Measurements from ENCODE around the gene DAP3.

DNA sequence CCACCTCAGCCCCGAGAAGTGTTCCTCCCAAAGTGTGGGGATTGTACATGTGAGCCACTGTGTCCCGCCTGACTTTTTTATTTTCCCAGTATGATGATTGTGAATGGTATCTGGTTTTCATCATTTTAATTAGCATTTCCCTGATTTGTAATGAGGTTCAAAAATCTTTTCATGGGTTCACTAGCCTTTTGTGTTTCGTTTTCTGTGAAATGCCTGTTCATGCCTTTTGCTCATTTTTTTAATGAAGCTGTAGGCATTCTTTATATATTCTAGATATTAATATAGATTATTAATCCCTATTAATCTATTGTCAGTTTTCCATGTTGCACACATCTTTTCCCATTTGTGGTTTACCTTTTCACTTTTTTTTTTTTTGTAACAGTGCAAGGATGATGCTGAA lies 20.5 kb downstream of the DAP3 start:
- no peak for TF ChIP-seq CHD2 (IDR thresholded peaks at IDR 0.05; ENCODE audit: borderline replicate concordance, low read depth, low read length)
- TF ChIP-seq, protein P1, sequence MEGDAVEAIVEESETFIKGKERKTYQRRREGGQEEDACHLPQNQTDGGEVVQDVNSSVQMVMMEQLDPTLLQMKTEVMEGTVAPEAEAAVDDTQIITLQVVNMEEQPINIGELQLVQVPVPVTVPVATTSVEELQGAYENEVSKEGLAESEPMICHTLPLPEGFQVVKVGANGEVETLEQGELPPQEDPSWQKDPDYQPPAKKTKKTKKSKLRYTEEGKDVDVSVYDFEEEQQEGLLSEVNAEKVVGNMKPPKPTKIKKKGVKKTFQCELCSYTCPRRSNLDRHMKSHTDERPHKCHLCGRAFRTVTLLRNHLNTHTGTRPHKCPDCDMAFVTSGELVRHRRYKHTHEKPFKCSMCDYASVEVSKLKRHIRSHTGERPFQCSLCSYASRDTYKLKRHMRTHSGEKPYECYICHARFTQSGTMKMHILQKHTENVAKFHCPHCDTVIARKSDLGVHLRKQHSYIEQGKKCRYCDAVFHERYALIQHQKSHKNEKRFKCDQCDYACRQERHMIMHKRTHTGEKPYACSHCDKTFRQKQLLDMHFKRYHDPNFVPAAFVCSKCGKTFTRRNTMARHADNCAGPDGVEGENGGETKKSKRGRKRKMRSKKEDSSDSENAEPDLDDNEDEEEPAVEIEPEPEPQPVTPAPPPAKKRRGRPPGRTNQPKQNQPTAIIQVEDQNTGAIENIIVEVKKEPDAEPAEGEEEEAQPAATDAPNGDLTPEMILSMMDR (IDR thresholded peaks at IDR 0.05 in 2 of 3, conservative IDR thresholded peaks at IDR 0.05 in 1 of 3; ENCODE audit: control insufficient read depth in 2 of 3, extremely low read depth in 1 of 3, insufficient read depth in 1 of 3, low read depth in 3 of 3, low read length in 3 of 3): no peak

Data from GM12878 (cell line).